ENCODE data around the gene PADI2. TPM values are rescaled to one million over a fixed set of nuclear protein-coding genes. Genes with fewer than 3 reads are reported as not detected.

The PADI2 gene
- total RNA-seq (ENCODE audit: unreplicated experiment) = 0.28 TPM
- long read RNA-seq = 0 reads

GRCh38 chr1:17119076-17119772, at the start of gene PADI2:
PADI2 (minus strand) TSS chr1:17119451; CDS start chr1:17119371, 80 bp downstream.
- Mint-ChIP-seq H3K4me3 (ENCODE audit: unreplicated experiment) (no peak within 1 kb of the TSS), H3K27ac (ENCODE audit: unreplicated experiment) (no peak within 1 kb of the TSS), H3K9me3 (ENCODE audit: unreplicated experiment) (no peaks in the 10 kb centered on the region), H3K36me3 (ENCODE audit: low read depth, unreplicated experiment) (no peaks in the 10 kb centered on the region), H3K27me3 (ENCODE audit: unreplicated experiment) (peaks cover 17% of the 10 kb centered on the region), H3K4me1 (ENCODE audit: unreplicated experiment) (peaks cover 6% of the 10 kb centered on the region)
- DNase-seq (ENCODE audit: low spot score) = peak; percentile 67
- no peak for TF ChIP-seq CTCF (IDR thresholded peaks at IDR 0.05; ENCODE audit: unreplicated experiment)

- Mint-ChIP-seq H3K27me3 (ENCODE audit: unreplicated experiment) (peaks cover 3% of the 10 kb centered on the region), H3K4me1 (ENCODE audit: unreplicated experiment) (no peaks in the 10 kb centered on the region), H3K36me3 (ENCODE audit: low read depth, unreplicated experiment) (no peaks in the 10 kb centered on the region), H3K4me3 (ENCODE audit: unreplicated experiment) (no peak overlapping the region), H3K27ac (ENCODE audit: unreplicated experiment) (no peak overlapping the region), H3K9me3 (ENCODE audit: unreplicated experiment) (no peaks in the 10 kb centered on the region)
- TF ChIP-seq CTCF (IDR thresholded peaks at IDR 0.05; ENCODE audit: unreplicated experiment) = no peak
- DNase-seq (ENCODE audit: low spot score) = no peak
These were observed 49.0 kb upstream of the PADI2 start for GRCh38 chr1:17168091-17168876.

- no peaks in the 10 kb centered on the region for H3K36me3 Mint-ChIP-seq (ENCODE audit: low read depth, unreplicated experiment)
- no peaks in the 10 kb centered on the region for H3K4me1 Mint-ChIP-seq (ENCODE audit: unreplicated experiment)
- peaks cover 3% of the 10 kb centered on the region for H3K27me3 Mint-ChIP-seq (ENCODE audit: unreplicated experiment)
- DNase-seq (ENCODE audit: low spot score) = no peak
- TF ChIP-seq CTCF (IDR thresholded peaks at IDR 0.05; ENCODE audit: unreplicated experiment) = no peak
- no peak overlapping the region for H3K4me3 Mint-ChIP-seq (ENCODE audit: unreplicated experiment)
- no peaks in the 10 kb centered on the region for H3K9me3 Mint-ChIP-seq (ENCODE audit: unreplicated experiment)
- H3K27ac Mint-ChIP-seq (ENCODE audit: unreplicated experiment) = no peak overlapping the region
These were observed 48.5 kb upstream of the PADI2 start for GRCh38 chr1:17167786-17168090.

- no peaks in the 10 kb centered on the region for H3K36me3 Mint-ChIP-seq (ENCODE audit: low read depth, unreplicated experiment)
- no peak for DNase-seq (ENCODE audit: low spot score)
- no peak overlapping the region for H3K4me3 Mint-ChIP-seq (ENCODE audit: unreplicated experiment)
- TF ChIP-seq CTCF (IDR thresholded peaks at IDR 0.05; ENCODE audit: unreplicated experiment) = no peak
- no peak overlapping the region for H3K27ac Mint-ChIP-seq (ENCODE audit: unreplicated experiment)
- H3K9me3 Mint-ChIP-seq (ENCODE audit: unreplicated experiment) = no peaks in the 10 kb centered on the region
- H3K27me3 Mint-ChIP-seq (ENCODE audit: unreplicated experiment) = peaks cover 3% of the 10 kb centered on the region
- H3K4me1 Mint-ChIP-seq (ENCODE audit: unreplicated experiment) = no peaks in the 10 kb centered on the region
These were observed 48.0 kb upstream of the PADI2 start for GRCh38 chr1:17167041-17167785.
